AG20443 (cell line): ENCODE measurements around the gene DFFA.
"Not testable (repeated sequence)": the region's sequence is repeated elsewhere in the genome, so short reads cannot be mapped to it uniquely, and the experiment has no call there.

ENCODE experiments used
- DNase-seq: peaks from one replicate; pipeline ENCODE4 v3.0.0; 2012; ENCODE audit warnings: low spot score, mixed read lengths

Gene DFFA

DNA sequence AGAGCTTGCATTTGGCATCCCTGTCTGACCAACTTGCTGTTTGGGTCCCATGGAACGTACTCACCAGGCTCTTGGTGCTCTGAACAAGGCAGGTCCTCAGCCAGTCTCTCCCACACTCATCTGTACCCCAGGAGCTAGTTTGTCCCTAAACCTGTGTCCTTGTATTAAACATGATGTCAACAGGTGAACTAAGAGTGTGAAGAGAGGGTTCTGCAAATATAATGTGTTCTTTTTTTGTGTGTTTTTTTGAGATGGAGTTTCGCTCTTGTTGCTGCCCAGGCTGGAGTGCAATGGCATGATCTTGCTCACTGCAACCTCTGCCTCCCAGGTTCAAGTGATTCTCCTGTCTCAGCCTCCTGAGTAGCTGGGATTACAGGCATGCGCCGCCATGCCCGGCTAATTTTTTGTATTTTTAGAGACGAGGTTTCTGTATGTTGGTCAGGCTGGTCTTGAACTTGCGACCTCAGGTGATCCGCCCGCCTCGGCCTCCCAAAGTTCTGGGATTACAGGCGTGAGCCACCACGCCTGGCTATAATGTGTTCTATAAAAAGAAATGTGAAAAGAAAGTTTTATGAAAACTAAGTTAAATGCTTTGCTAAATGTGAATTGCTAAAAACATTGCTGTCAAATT is 33.8 kb upstream of the DFFA start:
- not testable (repeated sequence) for DNase-seq

GRCh38 chr1:10504249-10504648 is 31.9 kb upstream of the DFFA start:
- DNase-seq, result no peak

- no peak for DNase-seq
These were observed 29.9 kb upstream of the DFFA start for GRCh38 chr1:10502206-10502605.

DNA sequence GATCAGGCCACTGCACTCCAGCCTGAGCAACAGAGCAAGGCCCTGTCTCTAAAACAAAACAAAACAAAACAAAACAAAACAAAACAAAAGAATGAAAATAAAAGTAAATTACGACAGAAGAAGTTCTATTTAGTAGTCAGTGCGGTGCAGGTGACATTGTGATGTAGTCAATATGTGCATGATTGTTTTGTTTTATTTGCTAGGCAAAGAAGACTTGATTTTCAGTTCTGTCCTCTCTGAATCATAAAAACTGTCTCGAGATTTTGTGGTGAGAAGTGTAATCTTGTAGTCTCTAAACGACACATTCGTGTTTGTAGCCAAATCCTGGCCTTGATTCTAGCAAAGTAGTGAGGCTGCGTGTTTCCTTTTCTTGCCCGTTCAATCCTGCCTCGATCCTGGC is 25.9 kb upstream of the DFFA start:
- DNase-seq, result no peak

DNA sequence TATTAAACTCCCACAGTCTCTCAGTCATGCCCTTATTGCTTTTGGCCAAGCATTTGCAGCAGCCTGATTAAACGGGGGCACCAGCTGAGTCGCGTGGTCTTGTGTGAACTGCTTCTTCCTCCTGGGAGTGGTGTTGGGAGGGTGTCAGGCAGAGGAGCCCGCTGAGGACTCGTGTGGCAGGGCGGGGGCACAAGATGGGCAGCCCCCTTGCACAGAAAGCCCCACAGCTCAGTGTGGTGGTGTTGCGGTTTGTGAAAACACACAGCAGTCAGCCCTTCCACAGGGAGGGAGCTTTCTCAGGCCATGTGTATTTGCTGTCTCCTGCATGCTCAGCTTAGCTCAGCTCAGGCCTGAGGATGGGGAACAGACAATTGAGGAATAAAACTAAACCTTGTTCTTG is 24.8 kb upstream of the DFFA start:
- DNase-seq, result no peak

GRCh38 chr1:10495952-10496351 is 23.6 kb upstream of the DFFA start:
- DNase-seq, result no peak

DNA sequence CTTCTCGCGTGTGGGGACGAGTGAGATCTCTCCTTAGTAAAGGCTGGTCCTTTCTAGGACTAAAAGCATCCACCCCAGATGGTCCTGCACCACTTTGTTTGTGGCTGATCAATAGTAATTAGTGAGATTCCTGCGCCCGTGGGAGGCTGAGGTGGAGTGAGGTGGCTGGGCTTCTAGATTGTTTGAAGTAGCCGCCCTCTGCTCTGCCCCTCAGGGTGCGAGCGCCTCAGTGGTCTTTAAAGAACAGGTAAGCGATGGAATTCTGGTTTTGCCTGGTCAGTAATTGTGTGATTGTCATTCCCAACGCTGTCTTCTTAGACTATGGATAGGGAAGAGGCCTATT is 23.1 kb upstream of the DFFA start:
- no peak for DNase-seq

GRCh38 chr1:10494754-10495474 is 22.6 kb upstream of the DFFA start:
- peak; percentile 90 for DNase-seq

DNA sequence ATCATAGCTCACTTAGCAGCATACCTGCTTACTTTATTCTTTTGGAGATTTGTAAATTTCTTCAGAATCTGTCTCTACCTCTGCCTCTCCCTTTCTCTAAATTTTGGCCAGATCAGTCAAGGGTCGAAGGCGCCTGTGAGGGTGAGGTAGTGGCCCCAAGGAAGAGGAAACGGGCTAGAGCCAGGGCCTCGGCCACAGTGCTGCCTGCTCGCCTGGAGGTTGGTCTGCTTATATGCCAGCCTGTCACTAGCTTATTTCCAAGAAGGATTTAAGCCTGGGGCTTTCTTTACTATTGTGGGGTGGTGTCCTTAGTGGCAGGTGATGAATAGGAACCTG is 22.1 kb upstream of the DFFA start:
- DNase-seq, result no peak

DNA sequence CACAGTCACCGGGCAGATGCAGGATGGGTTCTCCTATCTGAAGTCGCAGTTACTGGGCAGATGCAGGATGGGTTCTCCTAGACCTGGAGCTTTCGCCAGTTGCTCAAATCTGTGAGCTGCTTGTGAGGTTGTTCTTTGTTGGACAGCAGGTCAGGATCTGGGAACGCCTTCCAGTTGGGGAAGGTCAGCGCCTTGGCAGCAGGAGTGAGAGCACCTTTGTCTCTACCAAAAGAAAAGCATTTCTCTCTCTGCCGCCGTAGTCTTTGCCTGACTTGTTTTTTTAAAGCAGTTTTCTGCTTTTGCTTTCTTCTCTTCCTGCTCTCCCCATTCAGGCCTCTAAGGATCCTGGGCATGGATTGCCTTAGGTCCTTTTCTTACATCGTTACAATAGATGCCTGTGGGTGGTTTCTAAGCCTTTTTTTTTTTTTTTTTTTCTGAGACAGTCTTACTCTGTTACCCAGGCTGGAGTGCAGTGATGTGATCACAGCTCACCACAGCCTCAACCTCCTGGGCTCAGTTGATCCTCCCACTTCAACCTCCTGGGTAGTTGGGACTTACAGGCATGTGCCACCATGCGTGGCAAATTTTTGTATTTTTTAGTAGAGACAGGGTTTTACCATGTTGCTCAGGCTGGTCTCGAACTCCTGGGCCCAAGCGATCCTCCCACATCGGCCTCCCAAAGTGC is 18.1 kb upstream of the DFFA start:
- DNase-seq, result no peak

DNA sequence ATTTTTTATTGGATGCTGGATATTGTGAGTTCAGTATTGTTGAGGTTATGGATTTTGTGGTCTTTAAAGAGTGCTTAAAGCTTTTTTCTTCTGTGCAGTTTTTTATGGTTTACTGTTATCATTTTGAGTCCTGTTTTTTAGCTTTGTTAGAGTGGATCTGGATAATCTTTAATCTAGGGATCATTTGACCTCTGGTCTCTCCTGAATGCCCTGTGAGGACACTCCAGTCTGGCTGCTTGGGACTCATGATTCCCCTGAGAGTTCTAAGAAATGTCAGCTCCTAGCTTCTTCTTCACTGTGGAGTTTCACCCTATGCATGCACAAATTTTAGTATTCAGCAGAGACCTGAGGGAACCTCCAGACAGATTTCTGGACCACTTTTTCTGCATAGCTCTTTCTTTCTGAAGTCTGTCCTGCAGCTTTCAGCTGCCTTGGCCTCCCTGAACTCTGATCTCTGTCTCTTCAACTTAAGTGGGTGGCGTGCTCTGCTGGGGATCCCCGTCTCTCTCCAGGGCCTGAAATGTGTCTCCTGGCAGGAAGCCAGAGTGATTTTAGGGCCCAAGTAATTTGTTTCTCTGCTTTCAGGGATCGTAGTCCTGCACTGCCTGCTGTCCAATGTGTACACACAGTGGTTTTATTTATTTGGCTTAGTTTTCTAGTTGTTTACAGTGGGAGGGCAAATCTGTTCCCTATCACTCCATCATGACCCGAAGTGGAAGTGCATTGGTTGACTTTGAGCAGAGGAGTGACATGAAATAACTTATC is 17.1 kb upstream of the DFFA start:
- no peak for DNase-seq

- no peak for DNase-seq
These were observed 12.2 kb upstream of the DFFA start for GRCh38 chr1:10484521-10484920.

GRCh38 chr1:10480614-10481013 is 8.3 kb upstream of the DFFA start:
- DNase-seq, result no peak

DNA sequence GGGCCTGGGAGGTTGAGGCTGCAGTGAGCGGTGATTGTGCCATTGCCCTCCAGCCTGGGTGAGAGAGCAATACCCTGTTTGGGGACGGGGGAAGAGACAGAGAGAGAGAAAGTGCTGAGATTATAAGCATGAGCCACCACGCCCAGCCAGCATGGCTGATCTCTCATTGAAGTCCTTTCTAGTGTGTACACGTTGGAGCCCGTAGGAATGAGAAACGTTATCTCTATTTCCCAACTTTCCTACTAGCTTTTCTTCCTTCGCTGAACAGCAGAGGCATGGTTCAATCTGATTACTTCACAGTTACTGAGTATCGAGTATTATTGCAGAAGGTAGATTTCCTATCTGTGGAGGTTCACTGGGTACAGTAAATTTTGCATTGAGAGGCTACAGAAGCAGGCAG is 7.0 kb upstream of the DFFA start:
- no peak for DNase-seq

DNA sequence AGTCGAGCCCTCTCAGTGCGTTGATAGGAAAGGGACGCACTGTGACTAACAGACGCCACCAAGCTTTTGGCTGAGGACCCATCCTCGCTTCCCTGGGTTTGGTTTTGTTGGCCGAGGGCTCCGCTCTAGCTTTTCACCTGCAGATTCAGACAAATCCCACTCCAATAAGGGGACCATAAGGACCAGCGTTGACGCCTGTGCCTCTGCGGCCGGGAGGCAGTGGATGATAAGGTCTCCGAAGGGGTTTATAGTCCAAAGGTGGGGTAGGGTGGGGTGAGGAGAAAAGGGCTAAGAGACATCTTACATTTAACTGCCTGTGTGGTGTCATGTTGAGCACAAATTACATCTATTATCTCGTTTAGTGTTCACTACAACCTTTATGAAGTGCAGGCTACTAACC is 3.2 kb upstream of the DFFA start:
- DNase-seq, result no peak

DNA sequence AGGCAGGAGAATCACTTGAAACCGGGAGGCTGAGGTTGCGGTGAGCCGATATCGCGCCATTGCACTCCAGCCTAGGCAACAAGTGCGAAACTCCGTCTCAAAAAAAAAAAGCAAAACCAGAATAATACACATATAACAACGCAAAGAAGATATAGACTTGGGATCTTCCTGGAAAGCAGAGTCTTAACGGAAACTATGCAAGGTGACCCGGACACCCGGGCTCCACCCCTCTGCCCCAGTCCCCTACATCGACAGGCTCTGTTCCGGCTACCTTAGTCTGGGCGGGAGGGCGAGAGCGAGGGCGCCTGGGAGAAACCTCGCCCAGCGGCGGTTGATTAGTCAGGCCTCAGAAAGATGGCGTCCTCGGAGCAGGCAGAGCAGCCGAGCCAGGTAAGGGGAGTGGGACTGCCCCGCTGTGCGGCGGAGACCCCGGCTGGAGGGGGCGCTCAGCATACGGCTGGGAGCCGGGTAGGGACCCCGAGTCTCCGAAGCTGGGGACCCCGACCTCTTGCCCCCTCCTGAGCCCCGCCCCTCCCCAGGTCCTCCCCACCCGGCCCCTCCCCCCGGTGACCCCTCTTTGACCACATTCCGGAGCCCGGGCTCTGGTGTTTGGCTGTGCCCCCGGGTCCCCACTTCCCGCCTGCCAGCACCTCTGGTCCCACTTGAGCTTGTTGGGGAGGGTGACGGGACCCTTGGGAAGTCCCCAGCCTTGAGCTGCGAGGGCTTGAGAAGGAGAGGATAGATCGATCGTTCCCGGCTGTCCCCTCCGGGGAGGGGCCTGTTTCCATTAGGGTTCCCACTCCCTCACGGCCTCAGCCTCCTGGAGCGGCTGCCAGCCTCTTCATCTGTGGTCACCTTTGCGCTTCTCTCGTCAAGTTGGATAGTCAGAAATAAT is 2.5 kb upstream of the DFFA start, which contains the start of gene PEX14:
PEX14 (plus strand) TSS at position 338 of the 895 bp plus-strand sequence; CDS start at position 355, 17 bp downstream.
- peak; percentile 96 for DNase-seq

DNA sequence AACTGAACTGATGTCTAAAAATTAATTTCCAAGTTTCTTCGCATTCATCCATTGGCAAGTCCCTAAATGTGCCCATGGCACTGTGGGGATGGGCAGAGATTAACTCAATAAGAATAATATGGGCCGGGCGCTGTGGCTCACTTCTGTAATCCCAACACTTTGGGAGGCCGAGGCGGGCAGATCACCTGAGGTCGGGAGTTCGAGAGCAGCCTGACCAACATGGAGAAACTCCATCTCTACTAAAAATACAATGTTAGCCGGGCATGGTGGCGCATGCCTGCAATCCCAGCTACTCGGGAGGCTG is 1.9 kb upstream of the DFFA start:
- DNase-seq, result not testable (repeated sequence)

DNA sequence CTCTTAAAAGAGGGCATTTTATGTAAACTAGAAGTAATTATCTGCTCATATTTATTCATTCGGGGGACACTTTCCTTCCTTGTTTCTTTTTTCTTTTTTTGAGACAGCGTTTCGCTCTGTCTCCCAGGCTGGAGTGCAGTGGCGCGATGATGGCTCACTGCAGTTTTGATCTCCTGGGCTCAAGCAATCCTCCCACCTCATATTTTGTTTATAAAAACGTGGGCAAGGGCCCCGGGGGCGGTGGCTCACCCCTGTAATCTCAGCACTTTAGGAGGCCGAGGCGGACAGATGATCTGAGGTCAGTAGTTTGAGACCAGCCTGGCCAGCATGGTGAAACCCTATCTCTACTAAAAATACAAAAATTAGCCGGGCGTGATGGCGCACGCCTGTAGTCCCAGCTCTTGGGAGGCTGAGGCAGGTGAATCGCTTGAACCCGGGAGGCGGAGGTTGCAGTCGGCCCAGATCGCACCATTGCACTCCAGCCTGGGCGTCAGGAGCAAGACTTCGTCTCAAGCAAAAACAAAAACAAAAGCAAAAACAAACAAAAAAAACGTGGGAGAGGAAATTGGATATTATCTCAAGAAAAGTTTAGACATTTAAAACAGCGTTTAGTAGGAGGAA is 926 bp upstream of the DFFA start:
- DNase-seq, result no peak

- no peak for DNase-seq
These were observed 714 bp downstream of the DFFA start for GRCh38 chr1:10471411-10472219.

DNA sequence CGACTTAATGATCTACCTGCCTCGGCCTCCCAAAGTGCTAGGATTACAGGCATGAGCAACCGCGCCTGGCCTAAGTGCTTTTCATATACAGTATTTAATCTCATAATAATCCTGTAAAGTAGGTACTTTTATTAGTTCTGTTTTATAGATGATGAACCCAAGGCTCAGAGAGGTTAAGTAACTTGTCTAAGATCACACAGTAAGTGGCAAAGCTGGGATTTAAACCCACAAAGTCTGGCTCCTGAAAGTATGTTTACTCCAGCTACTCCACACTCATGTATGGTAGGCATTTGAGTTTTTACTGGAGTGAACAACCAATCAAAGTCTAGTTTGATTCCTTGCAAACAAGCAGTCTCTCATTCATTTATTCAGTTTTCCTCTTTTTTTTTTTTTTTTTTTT is 2.3 kb downstream of the DFFA start:
- no peak for DNase-seq

- no peak for DNase-seq
These were observed 5.3 kb downstream of the DFFA start for GRCh38 chr1:10467078-10467477.
